Inflammatory macrophage (primary cell): Measurements from ENCODE around the gene CIB4.

Experiments used
- DNase-seq, 2 donors: peaks; one replicate each; pipeline ENCODE4 v3.0.0-alpha.2; 2020 to 2022

CIB4 gene

GRCh38 chr2:26581266-26581990 lies 59.7 kb downstream of the CIB4 start:
- DNase-seq = no peak

GRCh38 chr2:26580751-26581150 lies 60.4 kb downstream of the CIB4 start:
- DNase-seq = no peak

GRCh38 chr2:26580151-26580550 lies 61.0 kb downstream of the CIB4 start:
- no peak for DNase-seq

DNA sequence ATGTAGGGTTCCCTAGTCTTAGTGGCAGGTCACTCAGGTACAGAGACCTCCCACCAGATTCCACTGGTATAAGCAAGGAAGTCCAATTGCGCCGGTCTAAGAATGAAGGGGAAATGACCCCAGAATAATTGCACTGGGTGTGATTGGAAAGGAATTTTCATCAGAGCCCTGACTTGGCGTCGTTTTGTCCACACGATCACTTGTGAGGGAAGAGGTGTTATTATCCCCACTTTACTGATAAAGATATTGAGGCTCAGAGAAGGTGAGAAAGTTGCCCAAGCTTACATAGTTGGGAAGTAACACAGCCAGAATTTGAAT lies 61.5 kb downstream of the CIB4 start:
- DNase-seq = no peak

DNA sequence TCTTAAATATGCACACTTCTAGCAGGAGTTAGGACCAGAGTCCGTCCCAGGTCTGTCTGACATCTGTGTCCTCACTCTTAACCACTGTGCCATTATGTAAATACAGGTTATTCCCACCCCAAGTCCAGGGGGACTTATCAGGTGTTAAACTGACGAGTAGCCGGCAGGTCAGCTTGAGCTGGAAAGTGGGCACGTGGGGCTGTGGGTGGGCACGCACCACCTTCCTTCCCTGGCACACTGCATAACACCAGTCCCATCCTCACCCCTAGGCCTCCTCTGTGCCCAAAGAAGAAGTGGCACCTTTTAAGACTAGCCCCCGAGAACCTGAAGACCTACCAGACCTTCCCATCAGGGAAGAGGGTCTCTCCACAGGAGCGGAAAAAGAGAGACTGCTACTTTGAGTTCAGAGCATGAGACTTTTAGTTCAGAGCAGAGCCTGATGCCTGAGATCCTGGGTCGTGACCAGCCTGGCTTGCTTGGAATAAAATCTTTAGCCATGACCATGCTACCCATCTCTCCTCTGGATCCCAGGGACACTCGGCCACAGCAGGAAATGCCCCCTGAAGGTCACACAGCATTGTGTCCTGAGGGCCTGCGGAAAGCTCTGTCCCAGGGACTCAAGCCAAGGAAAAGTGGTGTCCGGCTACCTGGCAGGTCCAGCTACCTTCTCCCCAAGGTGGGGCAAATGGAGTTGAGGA lies 62.0 kb downstream of the CIB4 start:
- DNase-seq = no peak

GRCh38 chr2:26578581-26578980 lies 62.6 kb downstream of the CIB4 start:
- no peak for DNase-seq

- no peak for DNase-seq
Observed at GRCh38 chr2:26578113-26578458, 63.1 kb downstream of the CIB4 start.

- peak; percentile 57 to 74 for DNase-seq
Observed at GRCh38 chr2:26577442-26578112, 63.6 kb downstream of the CIB4 start.

DNA sequence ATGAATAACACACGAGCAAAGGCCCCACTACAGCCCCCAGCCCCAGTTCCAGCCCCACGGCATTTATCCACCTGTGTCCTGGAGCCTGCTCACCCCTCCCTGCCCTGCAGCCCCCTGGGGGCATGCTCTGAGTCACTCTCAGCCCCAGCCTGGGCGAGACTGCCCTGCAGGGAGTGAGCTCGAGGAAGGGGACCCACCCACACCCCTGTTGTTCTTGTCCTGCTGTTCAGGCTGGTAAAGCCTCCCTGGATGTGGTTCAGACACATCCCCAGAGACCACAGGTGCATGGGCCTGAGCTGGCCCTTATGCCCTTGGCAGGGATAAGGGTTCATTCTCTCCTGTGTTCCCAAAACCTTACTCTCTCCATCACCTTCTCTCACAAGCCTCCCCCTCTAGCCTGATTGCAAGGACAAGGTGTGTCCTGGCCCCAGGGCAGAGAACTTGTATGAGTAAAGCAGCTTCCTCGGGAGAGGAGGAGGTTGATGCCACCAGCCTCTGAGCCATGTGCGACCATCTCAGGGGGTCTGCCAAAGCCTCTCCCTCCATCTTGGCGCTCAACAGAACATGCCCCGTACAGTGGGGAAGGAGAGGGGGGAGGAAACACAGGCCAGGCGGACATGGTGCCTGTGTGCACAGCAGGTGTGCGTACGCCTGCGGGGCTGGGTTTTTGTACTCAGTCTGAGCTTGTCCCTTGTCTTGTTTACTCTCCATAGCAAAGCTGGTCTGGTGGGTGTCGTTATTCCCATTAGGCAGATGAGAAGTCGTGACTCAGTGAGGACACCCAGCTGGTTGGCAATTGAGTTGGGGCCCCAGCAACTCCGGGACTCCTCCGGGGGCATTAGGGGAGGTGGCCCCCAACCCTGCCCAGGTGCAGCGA lies 64.4 kb downstream of the CIB4 start:
- DNase-seq = no peak

DNA sequence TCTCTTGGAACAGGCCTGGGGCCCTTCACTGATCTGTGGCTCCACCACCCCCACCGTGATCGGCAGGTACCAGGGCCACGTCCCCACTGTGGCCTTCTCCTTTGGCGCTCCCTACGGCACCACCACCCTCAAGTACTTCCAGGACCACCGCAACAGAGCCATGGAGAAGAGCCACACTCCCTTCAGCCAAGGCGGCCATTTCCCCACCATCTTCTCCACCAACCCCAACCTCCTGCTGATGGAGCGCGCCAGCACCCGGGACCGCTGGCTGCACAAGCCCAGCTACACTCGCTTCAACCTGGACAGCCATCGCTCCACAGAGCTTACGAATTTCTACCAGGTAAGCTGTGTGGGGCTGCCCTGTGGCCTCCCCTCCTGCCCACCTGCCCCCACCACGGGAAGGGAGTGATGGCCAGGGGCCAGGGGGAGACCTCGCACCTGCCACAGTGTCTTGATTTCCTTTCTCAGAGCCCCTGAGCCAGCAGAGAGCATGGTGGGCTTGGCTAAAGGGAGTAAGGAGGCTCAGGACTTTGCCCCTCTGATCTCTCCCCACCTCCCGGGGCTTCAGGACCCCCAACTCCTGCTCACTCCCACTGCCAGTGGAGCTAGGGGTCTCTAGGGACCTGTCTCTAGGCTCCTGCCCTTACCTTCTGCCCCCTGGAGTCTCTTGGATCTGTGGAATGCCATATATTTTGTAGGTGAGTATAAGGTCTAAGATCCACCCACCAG lies 65.2 kb downstream of the CIB4 start:
- DNase-seq = no peak

GRCh38 chr2:26574900-26575560 lies 66.1 kb downstream of the CIB4 start:
- DNase-seq = no peak

- DNase-seq = no peak
Observed at GRCh38 chr2:26574066-26574899, 66.9 kb downstream of the CIB4 start.

DNA sequence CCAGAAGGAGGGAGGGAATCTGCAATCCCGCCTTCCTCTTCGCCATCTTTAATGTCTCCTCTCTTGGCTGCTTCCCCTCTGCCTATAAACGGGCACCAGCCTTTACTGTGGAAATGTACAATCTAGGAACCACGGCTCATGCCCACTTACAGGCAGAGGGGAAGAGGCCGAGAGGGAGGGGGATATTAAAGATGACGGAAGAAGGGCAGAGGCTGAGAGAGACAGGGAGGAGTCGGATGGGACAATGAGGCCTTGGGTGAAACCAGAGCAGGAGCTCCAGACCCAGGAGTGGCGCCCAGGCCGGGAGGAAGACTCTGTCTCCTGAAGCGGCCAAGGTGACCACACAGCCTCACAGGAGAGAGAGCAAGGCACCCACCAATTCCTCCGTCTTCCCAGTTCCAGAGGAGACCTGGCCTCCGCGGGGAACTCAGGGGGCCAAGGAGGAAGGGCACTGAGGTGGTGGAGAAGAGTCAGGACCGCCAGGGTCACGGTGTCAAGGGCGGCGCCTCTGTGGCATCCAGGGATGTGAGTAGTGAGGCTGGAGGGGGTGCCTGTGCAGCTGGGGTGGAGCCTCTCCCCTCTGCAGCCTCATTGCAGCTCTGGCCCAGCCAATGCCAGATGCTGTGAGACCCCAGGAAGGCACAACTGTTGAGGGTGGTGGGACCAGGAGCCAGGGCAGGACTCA lies 67.8 kb downstream of the CIB4 start:
- no peak for DNase-seq

DNA sequence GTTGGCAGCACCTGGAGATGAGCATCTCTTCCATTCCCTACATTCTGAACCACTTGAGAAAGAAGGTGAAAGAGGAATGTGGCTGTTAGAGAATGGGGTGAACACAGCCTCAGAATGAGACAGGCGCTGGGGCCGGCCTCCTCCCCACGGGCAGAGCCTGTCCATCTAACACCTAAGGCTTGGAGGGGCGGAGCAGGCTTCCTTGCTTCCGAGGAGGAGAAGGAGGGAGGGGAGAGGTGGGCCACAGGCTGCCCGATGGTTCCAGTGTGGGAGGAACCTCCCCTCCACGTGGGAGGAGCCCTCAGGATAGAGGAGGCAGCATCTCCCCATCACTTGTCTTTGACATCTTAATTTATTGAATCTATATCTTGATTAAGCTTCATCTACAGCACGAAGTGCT lies 68.6 kb downstream of the CIB4 start:
- no peak for DNase-seq

- DNase-seq = no peak
Observed at GRCh38 chr2:26571316-26571715, 69.8 kb downstream of the CIB4 start.

DNA sequence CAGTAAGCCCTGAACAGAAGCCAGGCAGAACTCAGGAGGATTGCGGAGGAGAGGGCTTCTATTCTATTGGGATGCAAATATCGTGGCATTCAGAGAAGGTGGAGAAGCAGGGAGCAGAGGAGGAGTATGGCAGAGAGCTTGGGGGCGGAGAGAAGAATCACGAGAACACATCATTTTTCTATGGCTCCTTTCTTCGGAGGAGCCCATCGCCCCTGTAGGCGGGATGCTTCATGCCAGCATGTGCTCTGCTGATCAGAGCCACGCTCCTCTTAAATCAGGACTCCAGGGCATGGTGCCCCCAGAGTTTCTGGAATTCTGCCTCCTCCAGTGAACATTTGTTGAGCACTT lies 71.1 kb downstream of the CIB4 start:
- no peak for DNase-seq

- no peak for DNase-seq
Observed at GRCh38 chr2:26569216-26570082, 71.7 kb downstream of the CIB4 start.

DNA sequence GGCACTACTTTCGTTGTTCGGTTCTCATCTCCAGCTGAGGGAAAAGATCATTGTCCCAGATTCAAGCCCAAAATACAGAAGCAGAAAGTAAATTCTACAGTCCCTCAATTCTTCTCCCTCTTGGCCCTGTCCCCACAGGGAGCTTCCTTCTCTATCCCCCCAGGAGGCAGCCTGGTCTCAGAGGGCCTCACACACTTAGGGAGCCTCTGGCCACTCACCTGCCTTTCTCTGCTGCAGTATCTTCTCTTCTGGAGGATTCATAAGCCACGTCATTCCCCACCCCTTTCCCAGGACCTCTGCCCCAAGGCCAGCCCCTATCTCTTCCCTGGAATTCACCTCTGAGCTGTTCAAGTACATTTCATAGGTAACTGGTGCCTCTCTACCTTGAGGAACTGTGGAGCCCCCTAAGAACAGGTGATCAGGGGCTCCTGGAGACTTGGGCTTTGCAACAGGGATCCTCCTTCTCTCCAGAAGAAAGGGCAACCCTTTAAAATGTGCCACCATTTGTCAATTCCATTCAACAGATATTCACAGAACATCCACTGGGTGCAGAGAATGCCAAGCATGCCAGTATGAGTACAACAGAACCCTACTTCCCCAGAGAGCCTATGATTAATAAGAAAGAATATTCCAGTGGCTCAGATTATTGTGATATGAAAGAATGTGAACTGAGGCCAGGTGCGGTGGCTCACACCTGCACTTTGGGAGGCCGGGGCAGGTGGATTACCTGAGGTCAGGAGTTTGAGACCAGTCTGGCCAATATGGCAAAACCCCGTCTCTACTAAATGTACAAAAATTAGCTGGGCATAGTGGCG lies 72.9 kb downstream of the CIB4 start:
- DNase-seq = no peak

DNA sequence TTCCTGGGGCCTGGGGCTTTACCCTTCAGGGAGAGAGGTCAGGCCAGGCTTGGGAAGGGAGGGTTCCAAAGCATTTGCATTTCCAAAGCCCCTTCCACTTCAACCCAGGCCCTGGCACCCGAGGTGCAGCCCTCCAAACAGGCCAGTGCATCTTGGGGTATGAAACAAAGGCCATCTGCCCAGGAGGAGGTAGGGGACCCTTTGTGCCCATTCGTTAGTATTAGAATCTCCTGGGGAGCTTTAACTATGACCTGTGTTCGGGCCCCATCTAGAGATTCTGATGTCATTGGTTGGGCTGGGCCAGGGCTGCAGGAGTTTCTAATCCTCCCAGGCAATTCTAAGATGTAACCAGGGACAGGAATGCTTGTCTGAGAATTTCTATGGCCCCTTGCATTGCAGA lies 73.6 kb downstream of the CIB4 start:
- no peak for DNase-seq
